H4 (cell line): ENCODE results near the gene ETHE1. TPM values are rescaled to one million over a fixed set of nuclear protein-coding genes. Genes with fewer than 3 reads are reported as not detected.

ENCODE experiments used
- DNase-seq: peaks from one replicate; pipeline ENCODE4 v3.0.0-alpha.2; 2015; ENCODE audit warnings: low spot score
- total RNA-seq: library from RNA; depleted of rRNA; stranded (reverse); fragments of >200 nt; shearing (Covaris generic); gene quantifications from 2 replicates; pipeline ENCODE4 v1.2.3, GENCODE V29; 2014; rRNA removed

Gene ETHE1
- total RNA-seq, 1 experiment from 2014 or later: 33.6 TPM

DNA sequence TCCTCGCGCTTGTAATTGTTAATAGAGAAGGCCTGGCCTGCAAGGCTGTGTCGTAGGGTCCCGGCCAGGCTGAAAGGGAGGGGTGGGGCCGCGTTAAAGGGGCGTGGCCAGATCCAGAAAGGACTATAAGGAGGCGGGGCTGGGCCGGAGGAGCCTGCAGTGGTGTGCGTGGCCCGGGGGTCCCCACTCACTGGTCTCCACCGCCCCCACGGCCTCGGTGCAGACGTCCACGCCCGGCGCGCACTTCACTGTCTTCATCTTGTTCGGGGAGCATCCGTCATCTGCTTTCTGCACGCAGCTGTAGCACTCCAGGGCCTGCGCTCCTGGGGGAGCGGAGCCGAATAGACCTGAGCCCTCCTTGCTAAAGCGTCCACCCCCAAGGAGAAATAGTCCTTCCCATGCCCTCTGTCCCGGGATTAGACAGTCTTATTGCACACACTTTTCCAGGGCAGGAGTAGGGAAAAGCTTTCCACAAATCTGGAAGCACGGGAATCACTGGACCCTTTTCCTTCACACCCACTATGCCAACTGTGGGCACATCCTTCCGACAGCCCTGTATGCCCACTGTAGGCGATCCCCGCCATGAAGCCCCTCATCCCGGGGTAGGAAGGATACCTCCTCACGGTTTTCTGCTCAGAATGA, 62.7 kb downstream of the ETHE1 start:
- no peak for DNase-seq

DNA sequence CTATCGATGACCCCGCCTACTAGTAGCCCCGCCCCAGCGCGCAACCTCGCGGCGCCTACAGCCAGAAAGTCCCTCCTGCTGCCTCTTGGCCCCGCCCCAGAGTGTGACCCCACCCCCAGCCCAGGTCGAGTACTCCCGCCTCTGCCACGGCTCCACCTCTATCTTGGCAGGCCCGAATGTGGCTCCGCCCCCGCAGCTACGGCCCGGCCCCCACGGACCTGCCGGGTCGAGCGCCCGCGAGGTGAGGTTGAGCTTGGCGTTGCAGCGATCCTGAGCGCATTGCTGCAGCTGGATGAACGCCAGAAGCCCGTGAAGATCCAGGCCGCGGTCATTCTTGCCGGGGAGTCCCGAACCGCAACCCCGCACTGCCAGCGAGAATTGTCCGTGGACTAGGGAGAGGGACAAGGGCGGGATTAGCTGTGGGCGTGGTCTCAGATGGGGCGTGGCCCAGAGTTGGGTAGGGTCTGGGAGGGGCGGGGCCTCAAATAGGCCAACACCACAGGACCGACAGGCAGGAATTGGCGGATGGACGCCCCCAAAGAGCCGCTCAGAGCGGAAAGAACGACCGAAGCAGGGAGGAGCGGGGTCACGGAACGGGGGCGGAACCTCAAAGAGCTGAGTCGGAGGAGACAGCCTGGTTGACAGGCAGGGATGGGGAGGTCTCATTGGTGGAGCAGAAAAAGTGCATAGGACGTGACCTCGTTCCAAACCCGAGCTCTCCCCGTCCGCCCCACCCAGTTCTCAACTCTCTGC, 63.4 kb downstream of the ETHE1 start:
- DNase-seq: no peak

DNA sequence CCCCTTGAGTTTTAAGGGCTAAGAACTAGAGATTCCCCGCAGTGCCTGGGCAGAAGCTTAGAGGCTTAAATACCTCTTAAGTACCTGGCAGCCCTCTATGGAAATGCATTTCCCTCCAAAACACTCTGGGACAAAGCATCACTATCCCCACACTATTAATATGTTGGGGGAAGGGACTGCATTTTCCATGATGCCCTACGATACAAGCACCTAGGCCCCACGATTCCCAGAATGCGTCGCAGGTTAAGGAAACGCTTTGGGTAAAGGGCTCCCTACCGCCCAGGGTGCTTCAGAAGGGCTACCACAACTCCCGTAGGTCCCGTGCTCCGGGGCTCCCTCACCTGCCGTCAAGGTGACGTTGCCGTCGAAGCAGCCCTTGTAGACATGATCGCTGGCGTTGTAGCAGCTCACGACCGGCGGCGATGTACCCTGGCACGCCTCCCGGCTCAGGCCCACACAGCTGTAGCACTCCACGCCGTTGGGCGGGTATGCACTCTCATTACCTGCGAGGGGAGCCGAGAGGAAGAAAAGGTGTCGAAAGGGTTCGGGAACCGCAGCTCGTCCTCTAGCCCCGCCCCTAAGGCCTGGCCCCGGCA, 64.1 kb downstream of the ETHE1 start:
- DNase-seq: no peak

DNA sequence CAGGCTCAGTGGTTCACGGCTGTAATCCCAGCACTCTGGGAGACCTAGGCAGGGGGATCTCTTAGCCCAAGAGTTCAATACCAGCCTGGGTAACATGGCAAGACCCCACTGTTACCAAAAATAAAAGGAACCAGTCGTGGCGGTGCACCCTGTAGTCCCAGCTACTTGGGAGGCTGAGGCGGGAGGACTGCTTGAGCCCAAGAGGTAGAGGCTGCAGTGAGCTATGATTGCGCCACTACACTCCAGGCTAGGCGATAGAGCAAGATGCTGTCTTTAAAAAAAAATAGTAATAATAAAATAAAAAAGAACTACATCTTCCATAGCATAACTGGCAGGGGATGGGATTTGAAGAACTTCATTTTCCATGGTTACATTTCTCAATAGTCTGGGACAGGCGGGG, 64.6 kb downstream of the ETHE1 start:
- no peak for DNase-seq

DNA sequence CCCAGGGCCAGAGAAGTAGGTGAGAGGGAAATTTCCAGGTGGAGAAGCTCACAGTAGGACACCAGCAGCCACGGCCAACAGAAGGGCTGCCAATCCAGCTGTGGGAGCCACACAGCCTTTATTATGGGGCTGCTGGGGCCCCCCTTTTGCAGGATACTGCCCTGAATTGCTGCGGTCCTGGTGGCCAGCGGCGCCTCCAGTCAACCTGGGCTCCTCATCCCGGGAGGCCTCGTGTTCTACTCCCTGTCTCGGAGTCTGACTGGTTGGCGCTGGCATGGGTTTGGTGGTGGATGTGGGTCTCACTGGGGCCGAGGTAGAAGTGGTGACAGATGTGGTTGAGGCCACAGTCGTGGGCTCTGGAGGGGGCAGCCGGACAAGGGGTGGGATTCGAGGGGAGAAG, 65.7 kb downstream of the ETHE1 start:
- no peak for DNase-seq

DNA sequence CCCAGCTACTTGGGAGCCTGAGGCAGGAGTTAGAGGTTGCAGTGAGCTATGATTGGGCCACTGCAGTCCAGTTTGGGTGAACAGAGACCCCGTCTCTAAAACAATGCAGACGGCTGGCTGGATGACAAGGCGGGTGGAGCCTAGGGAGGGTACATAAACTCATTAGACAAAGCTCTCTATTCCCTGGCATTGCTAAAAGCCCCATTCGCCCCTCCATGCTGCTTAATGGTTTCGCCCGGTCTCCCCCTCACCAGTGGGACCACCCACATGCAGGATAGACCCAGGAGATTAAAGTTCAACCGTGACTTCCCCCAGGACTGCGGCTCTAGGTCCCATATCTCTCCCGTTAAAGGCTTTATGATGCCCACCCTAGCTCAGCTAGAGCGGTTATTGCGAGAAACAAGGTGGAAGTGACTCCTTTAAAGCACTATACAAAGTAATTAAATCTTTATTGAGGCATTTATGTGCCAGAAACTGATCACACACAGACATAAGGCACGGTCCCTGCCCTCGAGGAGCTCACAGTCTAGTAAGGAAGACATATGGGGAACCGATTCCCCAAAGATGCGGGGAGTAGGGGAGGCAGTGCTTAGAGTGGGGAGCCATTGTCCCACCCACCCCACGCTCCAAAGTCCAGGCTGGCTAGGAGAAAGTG, 66.5 kb downstream of the ETHE1 start:
- no peak for DNase-seq

DNA sequence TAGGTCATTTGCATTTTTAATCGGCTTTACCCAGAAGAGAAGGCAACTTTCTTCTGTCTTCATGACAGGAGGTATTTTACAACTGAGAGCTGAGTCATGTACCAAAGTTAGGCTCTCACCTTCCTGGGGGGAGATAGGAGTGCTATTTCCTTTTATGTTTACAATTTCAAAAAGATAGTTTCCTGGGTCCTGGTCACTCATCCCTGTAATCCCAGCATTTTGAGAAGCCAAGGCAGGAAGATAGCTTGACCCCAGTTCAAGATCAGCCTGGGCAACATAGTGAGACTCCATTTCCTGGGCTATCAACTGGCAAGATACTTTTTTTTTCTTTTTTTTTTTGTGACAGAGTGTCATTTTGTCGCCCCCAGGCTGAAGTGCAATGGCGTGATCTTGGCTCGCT, 69.2 kb downstream of the ETHE1 start:
- DNase-seq: no peak

Other genes with a start within 250 kb of the ETHE1 start
- gene CD177, start 173.5 kb downstream of the ETHE1 start, total RNA-seq: 0.21 TPM in 1 of 2 replicates, not detected in the other
- gene TEX101, start 112.3 kb downstream of the ETHE1 start, total RNA-seq: not detected in 2 replicates
- gene LYPD3, start 61.6 kb downstream of the ETHE1 start, total RNA-seq: 0.17 and 0.29 TPM in 2 replicates
- gene PHLDB3, start 22.5 kb downstream of the ETHE1 start, total RNA-seq: 1.3 and 2.1 TPM in 2 replicates
- not detected in 2 replicates for gene ZNF575, start 6.0 kb upstream of the ETHE1 start, total RNA-seq
- 29.2 and 31.0 TPM in 2 replicates for gene XRCC1, start 48.3 kb upstream of the ETHE1 start, total RNA-seq
- not detected in 2 replicates for gene PINLYP, start 48.6 kb upstream of the ETHE1 start, total RNA-seq
- gene IRGQ, start 68.9 kb upstream of the ETHE1 start, total RNA-seq: 20.6 and 22.4 TPM in 2 replicates
- gene ZNF576, start 69.4 kb upstream of the ETHE1 start, total RNA-seq: 12.5 and 17.7 TPM in 2 replicates
- gene SRRM5, start 84.9 kb upstream of the ETHE1 start, total RNA-seq: not detected in 2 replicates
- gene ZNF428, start 92.4 kb upstream of the ETHE1 start, total RNA-seq: 20.4 and 34.2 TPM in 2 replicates
- 2.2 and 5.4 TPM in 2 replicates for gene CADM4, start 112.6 kb upstream of the ETHE1 start, total RNA-seq
- 41.3 and 53.7 TPM in 2 replicates for gene PLAUR, start 143.0 kb upstream of the ETHE1 start, total RNA-seq
- gene IRGC, start 188.9 kb upstream of the ETHE1 start, total RNA-seq: not detected in 2 replicates
- gene SMG9, start 227.8 kb upstream of the ETHE1 start, total RNA-seq: 7.9 and 14.9 TPM in 2 replicates